ENCODE data around the gene CRYGS.
"Not testable (repeated sequence)": the region's sequence is repeated elsewhere in the genome, so short reads cannot be mapped to it uniquely, and the experiment has no call there.

- TF ChIP-seq ZNF274 (IDR thresholded peaks at IDR 0.05; ENCODE audit: low read depth, low read length); YY1 (IDR thresholded peaks at IDR 0.05; ENCODE audit: insufficient read depth, insufficient read length); SUZ12 (IDR thresholded peaks at IDR 0.05; ENCODE audit: extremely low read depth, insufficient read depth, insufficient read length): not testable (repeated sequence)
These were observed 46.2 kb downstream of the CRYGS start for GRCh38 chr3:186498022-186498421.

All from NT2/D1 (cell line).